Stimulated activated CD8-positive, alpha-beta memory T cell treated with anti-CD3 and anti-CD28 coated beads, Interleukin-7, amount 100 ng/mL, for 24 hours (primary cell): ENCODE results near the gene BCL2A1.
"Not testable (repeated sequence)": the region's sequence is repeated elsewhere in the genome, so short reads cannot be mapped to it uniquely, and the experiment has no call there.

Experiments
- DNase-seq: peaks from one replicate; pipeline ENCODE4 v3.0.0-alpha.2; 2020; ENCODE audit warnings: low read depth

BCL2A1 gene

GRCh38 chr15:79989183-79989582 is 18.2 kb upstream of the BCL2A1 start:
- DNase-seq, result no peak

- DNase-seq, result no peak
Measured at GRCh38 chr15:79988448-79989117, 17.6 kb upstream of the BCL2A1 start.

DNA sequence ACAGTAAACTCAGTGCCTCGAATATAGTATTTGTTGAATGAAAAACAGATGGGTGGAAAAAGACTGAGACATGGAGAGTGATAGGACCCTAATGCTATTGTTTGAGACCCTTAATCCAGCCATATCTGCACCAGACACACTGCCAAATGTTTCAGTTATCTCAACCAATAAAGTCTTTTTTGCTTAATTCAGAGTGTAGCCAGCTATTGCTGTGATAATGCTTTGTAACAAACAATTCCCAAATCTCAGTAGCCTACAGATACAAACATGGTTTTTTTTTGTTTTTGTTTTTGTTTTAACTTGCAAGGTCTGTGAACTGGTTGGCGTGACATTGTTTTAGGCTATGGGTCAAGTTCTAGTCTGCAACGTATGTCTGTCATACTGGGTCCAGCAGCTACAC is 17.0 kb upstream of the BCL2A1 start:
- no peak for DNase-seq

DNA sequence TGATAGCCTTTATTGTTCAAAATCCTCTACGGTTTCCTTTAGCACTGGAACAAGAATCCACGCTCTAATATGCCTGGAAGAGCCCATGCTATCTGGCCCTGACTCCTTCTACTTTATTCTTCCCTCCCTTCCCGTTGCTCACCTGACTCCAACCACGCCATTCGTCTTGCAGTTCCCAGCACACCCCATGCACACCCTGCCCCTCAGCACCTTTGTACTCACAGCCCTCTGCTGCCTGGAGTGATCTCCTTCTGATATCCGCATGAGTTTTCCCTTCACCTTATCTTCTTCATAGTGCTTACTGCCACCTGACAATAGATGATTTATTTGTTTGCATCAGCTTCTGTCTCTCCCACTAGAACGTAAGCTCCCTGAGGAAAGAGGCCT is 16.6 kb upstream of the BCL2A1 start:
- DNase-seq, result no peak

GRCh38 chr15:79981831-79982455 is 10.9 kb upstream of the BCL2A1 start:
- no peak for DNase-seq

- DNase-seq, result no peak
Measured at GRCh38 chr15:79978655-79979514, 7.9 kb upstream of the BCL2A1 start.

- no peak for DNase-seq
Measured at GRCh38 chr15:79978260-79978654, 7.3 kb upstream of the BCL2A1 start.

DNA sequence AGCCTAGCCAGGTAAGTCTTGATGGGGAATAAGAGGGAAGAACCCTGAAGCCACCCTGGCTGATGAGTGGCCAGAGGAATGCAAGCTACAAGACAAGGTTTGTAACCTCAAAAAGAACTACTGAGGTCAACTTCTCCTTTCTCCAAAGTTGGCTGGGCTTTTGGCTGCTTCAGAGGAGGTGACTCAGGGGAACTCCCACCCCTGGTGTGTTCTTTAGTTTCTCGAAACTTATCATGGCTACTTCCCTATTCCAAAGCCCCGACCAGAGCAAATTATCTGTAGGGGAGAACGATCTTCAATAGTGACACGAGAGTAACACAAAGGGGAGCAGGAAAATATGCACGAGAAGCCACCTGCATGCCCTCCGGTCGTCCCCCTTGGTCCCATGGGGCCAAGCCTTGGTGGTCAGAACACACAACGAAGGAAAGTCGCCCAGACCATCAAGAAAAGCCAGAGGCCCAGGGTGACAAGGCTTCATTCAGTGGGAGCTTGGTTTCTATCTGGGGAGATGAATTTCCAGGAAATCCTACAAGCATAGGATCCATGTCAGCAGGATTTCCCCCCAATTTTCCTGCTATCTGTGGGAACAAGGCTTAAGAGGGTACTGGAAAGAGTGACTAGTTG is 6.5 kb upstream of the BCL2A1 start:
- no peak for DNase-seq

GRCh38 chr15:79973456-79974195 is 2.6 kb upstream of the BCL2A1 start:
- no peak for DNase-seq

DNA sequence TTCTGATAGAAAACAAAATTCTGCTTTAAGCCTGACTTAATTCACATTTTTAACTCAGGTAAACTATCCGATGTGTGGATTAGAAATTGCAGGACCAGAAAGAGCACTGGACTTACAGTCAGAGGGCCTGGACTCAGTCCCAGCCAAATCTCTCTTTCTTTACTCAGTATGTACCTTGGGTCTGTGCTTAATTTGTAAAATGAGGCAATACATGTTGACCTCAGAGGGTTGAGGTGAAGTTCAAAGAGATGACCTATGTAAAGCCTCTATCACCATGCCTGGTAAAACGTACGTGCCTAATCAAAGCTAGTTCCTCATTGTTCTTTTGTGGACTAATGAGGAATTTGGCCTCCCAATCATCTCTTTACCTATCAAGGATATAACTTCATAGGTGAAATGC is 1.9 kb upstream of the BCL2A1 start:
- DNase-seq, result no peak

GRCh38 chr15:79970181-79970580 is 815 bp downstream of the BCL2A1 start:
- no peak for DNase-seq

- DNase-seq, result no peak
Measured at GRCh38 chr15:79969146-79969545, 1.9 kb downstream of the BCL2A1 start.

DNA sequence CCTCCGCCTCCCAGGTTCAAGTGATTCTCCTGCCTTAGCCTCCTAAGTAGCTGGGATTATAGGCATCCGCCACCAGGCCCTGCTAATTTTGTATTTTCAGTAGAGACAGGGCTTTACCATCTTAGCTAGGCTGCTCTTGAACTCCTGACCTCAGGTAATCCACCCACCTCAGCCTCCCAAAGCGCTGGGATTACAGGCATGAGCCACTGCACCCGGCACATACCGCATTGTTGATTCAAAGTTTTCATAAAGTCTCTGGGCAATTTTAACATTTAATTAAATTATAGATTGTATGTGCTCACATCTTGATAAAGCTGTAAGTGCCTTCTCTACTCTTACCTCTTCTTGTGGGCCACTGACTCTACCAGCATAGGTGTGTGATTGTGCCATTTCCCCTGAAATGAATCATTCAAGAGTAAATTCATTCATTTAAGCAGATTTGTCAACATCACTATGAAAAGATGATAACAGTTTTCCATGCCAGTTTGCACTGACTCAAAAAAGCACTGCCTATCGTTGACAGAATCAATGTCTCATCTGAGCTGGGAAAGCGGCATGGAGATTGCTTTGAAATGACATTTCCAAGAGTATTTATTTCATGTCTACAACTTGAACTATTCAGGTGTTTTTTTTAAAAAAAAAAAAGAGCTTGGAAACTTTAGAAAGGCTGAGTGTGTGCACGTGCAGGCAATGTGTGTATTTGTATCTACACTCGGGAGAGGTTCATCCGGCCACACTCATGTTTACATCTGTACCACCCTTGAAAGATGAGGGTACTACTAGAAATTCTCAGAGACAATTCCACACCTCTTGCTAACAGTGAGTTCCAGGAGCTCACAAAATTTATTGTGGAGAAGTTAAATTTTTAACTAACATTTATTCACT is 3.5 kb downstream of the BCL2A1 start:
- no peak for DNase-seq

GRCh38 chr15:79966634-79967297 is 4.2 kb downstream of the BCL2A1 start:
- DNase-seq, result no peak

DNA sequence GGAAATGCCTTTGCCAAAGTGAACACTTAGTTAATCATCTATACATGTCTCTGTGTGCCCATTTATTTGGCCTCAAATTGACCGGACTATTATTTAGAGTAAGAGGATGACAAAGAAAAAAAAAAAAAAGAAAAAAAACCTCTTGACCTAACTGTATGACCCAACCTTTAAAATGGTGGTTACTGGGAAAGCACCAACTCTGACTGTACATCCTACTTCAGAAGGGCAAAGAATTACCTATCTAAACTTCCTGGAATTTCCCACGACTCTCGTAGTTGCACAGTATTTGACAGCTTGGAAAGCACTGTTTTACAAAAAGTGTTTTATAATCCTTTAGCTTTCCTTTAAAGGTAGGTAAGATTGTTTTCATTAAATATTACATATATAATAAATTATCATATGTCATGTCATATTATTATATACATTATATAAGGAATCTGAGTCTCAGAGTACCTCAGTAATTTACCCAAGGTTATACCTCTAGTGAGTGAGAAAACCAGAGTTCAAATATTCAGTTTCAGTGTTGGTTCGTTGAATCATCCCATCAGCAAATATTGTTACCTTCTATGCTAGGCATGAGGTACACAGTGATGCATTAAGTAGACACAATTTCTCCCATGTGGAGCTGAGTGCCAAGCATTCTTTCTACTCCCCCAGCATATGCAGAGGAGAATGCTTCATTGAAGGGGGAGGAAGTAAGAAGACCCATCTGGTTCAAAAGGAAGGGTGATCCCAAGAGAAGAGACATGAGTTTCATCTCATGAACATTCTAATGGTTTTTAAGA is 5.0 kb downstream of the BCL2A1 start:
- DNase-seq, result no peak

GRCh38 chr15:79964232-79964805 is 6.7 kb downstream of the BCL2A1 start:
- DNase-seq, result no peak

- not testable (repeated sequence) for DNase-seq
Measured at GRCh38 chr15:79962921-79963320, 8.1 kb downstream of the BCL2A1 start.

- DNase-seq, result no peak
Measured at GRCh38 chr15:79962178-79962577, 8.8 kb downstream of the BCL2A1 start.
